Endothelial cell (in vitro differentiated cells): ENCODE results near the gene ANKS3. TPM values are rescaled to one million over a fixed set of nuclear protein-coding genes. Genes with fewer than 3 reads are reported as not detected.

Experiments used
- DNase-seq: peaks from one replicate; pipeline ENCODE4 v3.0.0; 2021; ENCODE audit warnings: low spot score
- H3K27ac Mint-ChIP-seq: one replicate; pipeline ENCODE4 v1.8.0; 2021; ENCODE audit warnings: mixed read lengths, inconsistent platforms; ENCODE audit not compliant: unreplicated experiment
- H3K27me3 Mint-ChIP-seq: one replicate; pipeline ENCODE4 v1.8.0; 2021; ENCODE audit warnings: mild to moderate bottlenecking, moderate library complexity, mixed read lengths, inconsistent platforms; ENCODE audit not compliant: unreplicated experiment
- H3K36me3 Mint-ChIP-seq: one replicate; pipeline ENCODE4 v1.8.0; 2021; ENCODE audit warnings: mild to moderate bottlenecking, low read depth, mixed read lengths, inconsistent platforms; ENCODE audit not compliant: unreplicated experiment
- H3K4me1 Mint-ChIP-seq: one replicate; pipeline ENCODE4 v1.8.0; 2021; ENCODE audit warnings: mild to moderate bottlenecking, mixed read lengths, inconsistent platforms; ENCODE audit not compliant: unreplicated experiment
- H3K4me3 Mint-ChIP-seq: one replicate; pipeline ENCODE4 v1.8.0; 2021; ENCODE audit warnings: mild to moderate bottlenecking, mixed read lengths, inconsistent platforms; ENCODE audit not compliant: unreplicated experiment
- H3K9me3 Mint-ChIP-seq: one replicate; pipeline ENCODE4 v1.8.0; 2021; ENCODE audit warnings: mixed read lengths, inconsistent platforms; ENCODE audit not compliant: unreplicated experiment
- total RNA-seq: library from RNA; stranded (reverse); fragmentation: NEBNext Ultra II Directional; extraction: Animal tissue kit (Norgen Biotek cat#: 25700); gene quantifications from one replicate; pipeline ENCODE4 v1.2.1, GENCODE V29; 2021; ENCODE audit not compliant: unreplicated experiment
- TF ChIP-seq, protein P1 (sequence below): fragments of 200-600 bp; sonication (generic); IDR thresholded peaks from one replicate; pipeline ENCODE4 v1.5.0; 2021; ENCODE audit warnings: antibody characterized with exemption; ENCODE audit not compliant: unreplicated experiment

The ANKS3 gene
- total RNA-seq, 1 donor from 2014 or later: 15.6 TPM

GRCh38 chr16:4748682-4749411 lies 14.8 kb upstream of the ANKS3 start:
- peak overlapping the region; percentile 43 for H3K4me3 Mint-ChIP-seq

DNA sequence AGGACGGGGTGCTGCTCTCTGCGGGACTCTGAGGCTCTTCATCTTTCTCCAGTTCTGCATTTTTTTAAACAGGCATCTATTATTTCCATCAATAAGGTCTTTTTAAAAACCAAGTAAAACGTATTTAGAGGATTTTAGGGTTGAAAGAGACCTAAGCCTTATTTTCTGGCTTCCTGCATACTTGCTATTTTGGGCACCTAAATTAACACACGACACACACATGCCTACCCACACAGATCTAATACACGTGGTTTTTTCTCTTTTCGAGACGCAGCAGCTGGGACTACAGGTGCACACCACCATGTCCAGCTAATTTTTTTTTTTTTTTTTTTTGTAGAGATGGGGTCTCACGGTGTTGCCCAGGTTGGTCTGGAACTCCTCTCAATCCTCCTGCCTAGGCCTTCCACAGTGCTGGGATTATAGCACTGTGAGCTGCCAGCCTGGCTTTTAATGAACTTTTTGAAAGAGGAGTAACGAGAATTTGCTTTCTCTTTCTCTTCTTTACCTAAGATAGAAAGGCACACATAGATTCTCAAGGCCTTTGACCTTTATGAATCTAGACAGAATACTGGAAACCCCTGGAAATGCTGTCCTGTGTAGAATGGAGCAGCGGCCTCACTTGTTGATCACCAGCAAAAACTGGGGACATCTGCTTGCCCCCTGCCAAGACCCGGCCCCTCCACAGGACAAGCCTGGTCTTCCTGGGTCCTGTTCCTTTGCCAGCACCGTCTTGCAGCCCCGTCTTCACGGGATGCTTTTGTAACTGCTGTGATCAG lies 14.0 kb upstream of the ANKS3 start:
- peaks cover 13% of the 10 kb centered on the region for H3K36me3 Mint-ChIP-seq
- DNase-seq: no peak
- no peaks in the 10 kb centered on the region for H3K9me3 Mint-ChIP-seq
- H3K4me1 Mint-ChIP-seq: no peaks in the 10 kb centered on the region
- no peak overlapping the region for H3K4me3 Mint-ChIP-seq
- peaks cover 1% of the 10 kb centered on the region for H3K27me3 Mint-ChIP-seq
- no peak overlapping the region for H3K27ac Mint-ChIP-seq
- TF ChIP-seq, protein P1, sequence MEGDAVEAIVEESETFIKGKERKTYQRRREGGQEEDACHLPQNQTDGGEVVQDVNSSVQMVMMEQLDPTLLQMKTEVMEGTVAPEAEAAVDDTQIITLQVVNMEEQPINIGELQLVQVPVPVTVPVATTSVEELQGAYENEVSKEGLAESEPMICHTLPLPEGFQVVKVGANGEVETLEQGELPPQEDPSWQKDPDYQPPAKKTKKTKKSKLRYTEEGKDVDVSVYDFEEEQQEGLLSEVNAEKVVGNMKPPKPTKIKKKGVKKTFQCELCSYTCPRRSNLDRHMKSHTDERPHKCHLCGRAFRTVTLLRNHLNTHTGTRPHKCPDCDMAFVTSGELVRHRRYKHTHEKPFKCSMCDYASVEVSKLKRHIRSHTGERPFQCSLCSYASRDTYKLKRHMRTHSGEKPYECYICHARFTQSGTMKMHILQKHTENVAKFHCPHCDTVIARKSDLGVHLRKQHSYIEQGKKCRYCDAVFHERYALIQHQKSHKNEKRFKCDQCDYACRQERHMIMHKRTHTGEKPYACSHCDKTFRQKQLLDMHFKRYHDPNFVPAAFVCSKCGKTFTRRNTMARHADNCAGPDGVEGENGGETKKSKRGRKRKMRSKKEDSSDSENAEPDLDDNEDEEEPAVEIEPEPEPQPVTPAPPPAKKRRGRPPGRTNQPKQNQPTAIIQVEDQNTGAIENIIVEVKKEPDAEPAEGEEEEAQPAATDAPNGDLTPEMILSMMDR: no peak

More at GRCh38 chr16:4748682-4749411, 14.8 kb upstream of the ANKS3 start:
- Mint-ChIP-seq H3K4me1 (no peaks in the 10 kb centered on the region), H3K9me3 (no peaks in the 10 kb centered on the region), H3K27me3 (peaks cover 1% of the 10 kb centered on the region), H3K27ac (peak overlapping the region; percentile 76), H3K36me3 (peaks cover 16% of the 10 kb centered on the region)
- TF ChIP-seq, protein P1: no peak
- no peak for DNase-seq

- Mint-ChIP-seq H3K27me3 (peaks cover 1% of the 10 kb centered on the region), H3K27ac (no peak overlapping the region), H3K36me3 (peaks cover 12% of the 10 kb centered on the region), H3K4me3 (no peak overlapping the region), H3K9me3 (no peaks in the 10 kb centered on the region), H3K4me1 (no peaks in the 10 kb centered on the region)
- no peak for DNase-seq
- TF ChIP-seq, protein P1: no peak
These were observed 13.0 kb upstream of the ANKS3 start for GRCh38 chr16:4746991-4747574.

- Mint-ChIP-seq H3K4me1 (no peaks in the 10 kb centered on the region), H3K9me3 (no peaks in the 10 kb centered on the region), H3K27ac (no peak overlapping the region), H3K4me3 (no peak overlapping the region), H3K27me3 (peaks cover 1% of the 10 kb centered on the region), H3K36me3 (peaks cover 7% of the 10 kb centered on the region)
- TF ChIP-seq, protein P1: no peak
- DNase-seq: no peak
These were observed 12.1 kb upstream of the ANKS3 start for GRCh38 chr16:4746215-4746614.

- no peaks in the 10 kb centered on the region for H3K9me3 Mint-ChIP-seq
- H3K36me3 Mint-ChIP-seq: peaks cover 4% of the 10 kb centered on the region
- H3K27me3 Mint-ChIP-seq: peaks cover 1% of the 10 kb centered on the region
- TF ChIP-seq, protein P1: no peak
- no peak overlapping the region for H3K27ac Mint-ChIP-seq
- no peaks in the 10 kb centered on the region for H3K4me1 Mint-ChIP-seq
- DNase-seq: no peak
- H3K4me3 Mint-ChIP-seq: no peak overlapping the region
These were observed 11.2 kb upstream of the ANKS3 start for GRCh38 chr16:4745274-4745569.
